Thoracic aorta (tissue), 2 donors: ENCODE results near the gene C5orf22. TPM values are rescaled to one million over a fixed set of nuclear protein-coding genes. Genes with fewer than 3 reads are reported as not detected.

Source experiments
- ATAC-seq: fragments of 150-250 bp; one replicate; pipeline ENCODE4 v1.8.0; 2017; ENCODE audit warnings: low read depth; ENCODE audit not compliant: insufficient number of reproducible peaks, low FRiP score
- DNase-seq: peaks from one replicate; pipeline ENCODE4 v3.0.0-alpha.2; 2020; ENCODE audit warnings: low spot score
- H3K27ac ChIP-seq, 2 donors: fragments of 200-600 bp; sonication (generic); 1 replicate in 1 of 2; 2 replicates in 1 of 2; pipeline ENCODE4 v1.5.1; 2016; ENCODE audit warnings: mild to moderate bottlenecking in 2 of 2, moderate library complexity in 2 of 2
- H3K27me3 ChIP-seq: fragments of 200-600 bp; sonication (generic); replicated peaks from 2 replicates; pipeline ENCODE4 v1.6.0; 2016; ENCODE audit warnings: mild to moderate bottlenecking; ENCODE audit not compliant: insufficient read depth
- H3K36me3 ChIP-seq: fragments of 200-600 bp; sonication (generic); one replicate; pipeline ENCODE4 v1.5.1; 2016
- H3K4me1 ChIP-seq, 2 donors: fragments of 200-600 bp; sonication (generic); 1 replicate in 1 of 2; 2 replicates in 1 of 2; pipeline versions ENCODE4 v1.5.1 to v1.6.0; 2016; ENCODE audit warnings: low read depth in 2 of 2, mild to moderate bottlenecking in 1 of 2; ENCODE audit not compliant: control insufficient read depth in 1 of 2
- H3K4me3 ChIP-seq: fragments of 200-600 bp; sonication (generic); 2 replicates; pipeline ENCODE4 v1.5.1; 2016; ENCODE audit warnings: mild to moderate bottlenecking
- H3K9me3 ChIP-seq: fragments of 200-600 bp; sonication (generic); 2 replicates; pipeline ENCODE4 v1.5.1; 2016
- CTCF ChIP-seq: fragments of 200-600 bp; sonication (generic); IDR thresholded peaks from one replicate; pipeline ENCODE4 v1.5.1; 2019; ENCODE audit warnings: antibody characterized with exemption
- total RNA-seq, 2 donors: library from RNA; depleted of rRNA; stranded (reverse); fragments of >200 nt; gene quantifications; one replicate each; pipeline versions ENCODE4 v1.1.0 to v1.2.3, GENCODE V29; 2016

The C5orf22 gene
- total RNA-seq, 2 donors from 2014 or later, result 10.3 to 10.8 TPM

GRCh38 chr5:31573494-31574142, 41.5 kb downstream of the C5orf22 start:
- no peak overlapping the region for H3K4me3 ChIP-seq
- no peaks in the 10 kb centered on the region for H3K4me1 ChIP-seq
- no peak for TF ChIP-seq CTCF
- H3K36me3 ChIP-seq, result no peaks in the 10 kb centered on the region
- no peak overlapping the region for H3K27ac ChIP-seq
- no peaks in the 10 kb centered on the region for H3K9me3 ChIP-seq
- no peaks in the 10 kb centered on the region for H3K27me3 ChIP-seq
- no peak for DNase-seq
- ATAC-seq, result no peak

- Histone ChIP-seq H3K4me1 (no peaks in the 10 kb centered on the region), H3K27ac (no peak overlapping the region), H3K9me3 (no peaks in the 10 kb centered on the region), H3K4me3 (no peak overlapping the region), H3K27me3 (no peaks in the 10 kb centered on the region), H3K36me3 (no peaks in the 10 kb centered on the region)
- DNase-seq (no peak), ATAC-seq (no peak)
- TF ChIP-seq CTCF, result no peak
Observed at GRCh38 chr5:31574772-31575171, 42.7 kb downstream of the C5orf22 start.

GRCh38 chr5:31577438-31577837, 45.3 kb downstream of the C5orf22 start:
- DNase-seq (no peak), ATAC-seq (no peak)
- H3K9me3 ChIP-seq, result no peaks in the 10 kb centered on the region
- no peaks in the 10 kb centered on the region for H3K36me3 ChIP-seq
- H3K4me1 ChIP-seq, result no peaks in the 10 kb centered on the region
- H3K4me3 ChIP-seq, result no peak overlapping the region
- no peak for TF ChIP-seq CTCF
- no peak overlapping the region for H3K27ac ChIP-seq
- H3K27me3 ChIP-seq, result no peaks in the 10 kb centered on the region

GRCh38 chr5:31579558-31579957, 47.5 kb downstream of the C5orf22 start:
- H3K27me3 ChIP-seq, result no peaks in the 10 kb centered on the region
- no peak for ATAC-seq
- DNase-seq, result no peak
- H3K4me1 ChIP-seq, result no peaks in the 10 kb centered on the region
- no peak overlapping the region for H3K4me3 ChIP-seq
- no peak overlapping the region for H3K27ac ChIP-seq
- H3K36me3 ChIP-seq, result no peaks in the 10 kb centered on the region
- no peaks in the 10 kb centered on the region for H3K9me3 ChIP-seq
- no peak for TF ChIP-seq CTCF

GRCh38 chr5:31581498-31582099, 49.5 kb downstream of the C5orf22 start:
- H3K27me3 ChIP-seq, result no peaks in the 10 kb centered on the region
- H3K4me1 ChIP-seq, result no peaks in the 10 kb centered on the region
- DNase-seq, result no peak
- no peak overlapping the region for H3K27ac ChIP-seq
- no peak for ATAC-seq
- H3K9me3 ChIP-seq, result no peaks in the 10 kb centered on the region
- TF ChIP-seq CTCF, result peak; percentile 65
- H3K4me3 ChIP-seq, result no peak overlapping the region
- no peaks in the 10 kb centered on the region for H3K36me3 ChIP-seq
